ENCODE measurements around the gene SYNM.
"Not testable (repeated sequence)": the region's sequence is repeated elsewhere in the genome, so short reads cannot be mapped to it uniquely, and the experiment has no call there.

DNA sequence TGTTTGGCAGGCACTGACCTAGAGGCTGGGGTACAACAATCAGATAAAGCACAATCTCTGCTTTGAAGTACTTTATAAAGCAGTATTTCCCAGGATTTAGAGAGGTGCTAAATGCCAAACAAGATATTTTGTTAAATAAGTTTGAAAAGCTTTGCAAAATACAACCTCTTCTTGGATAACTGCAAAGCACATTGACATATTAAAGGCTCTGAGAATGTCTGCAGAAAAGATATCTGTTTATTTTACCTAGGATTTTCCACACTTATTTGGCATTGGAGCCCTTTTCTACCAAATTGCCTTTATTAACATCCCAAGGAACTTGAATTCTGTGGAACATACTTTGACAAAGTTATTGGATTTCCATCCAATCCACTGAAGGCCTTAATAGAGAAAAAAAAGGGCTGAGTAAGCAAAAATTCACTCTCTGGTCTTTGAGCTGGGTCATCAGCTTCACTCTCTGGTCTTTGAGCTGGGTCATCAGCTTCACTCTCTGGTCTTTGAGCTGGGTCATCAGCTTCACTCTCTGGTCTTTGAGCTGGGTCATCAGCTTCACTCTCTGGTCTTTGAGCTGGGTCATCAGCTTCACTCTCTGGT, 29.7 kb upstream of the SYNM start:
- not testable (repeated sequence) for TF ChIP-seq EZH2phosphoT487 (IDR thresholded peaks at IDR 0.05; ENCODE audit: unreplicated experiment); POLR2AphosphoS5 (IDR thresholded peaks at IDR 0.05; ENCODE audit: low read depth); EZH2 (IDR thresholded peaks at IDR 0.05; ENCODE audit: low read depth, unreplicated experiment); ZNF331 (CRISPR knock-in tag; IDR thresholded peaks at IDR 0.05; ENCODE audit: low read depth)
- TF ChIP-seq, protein P1, sequence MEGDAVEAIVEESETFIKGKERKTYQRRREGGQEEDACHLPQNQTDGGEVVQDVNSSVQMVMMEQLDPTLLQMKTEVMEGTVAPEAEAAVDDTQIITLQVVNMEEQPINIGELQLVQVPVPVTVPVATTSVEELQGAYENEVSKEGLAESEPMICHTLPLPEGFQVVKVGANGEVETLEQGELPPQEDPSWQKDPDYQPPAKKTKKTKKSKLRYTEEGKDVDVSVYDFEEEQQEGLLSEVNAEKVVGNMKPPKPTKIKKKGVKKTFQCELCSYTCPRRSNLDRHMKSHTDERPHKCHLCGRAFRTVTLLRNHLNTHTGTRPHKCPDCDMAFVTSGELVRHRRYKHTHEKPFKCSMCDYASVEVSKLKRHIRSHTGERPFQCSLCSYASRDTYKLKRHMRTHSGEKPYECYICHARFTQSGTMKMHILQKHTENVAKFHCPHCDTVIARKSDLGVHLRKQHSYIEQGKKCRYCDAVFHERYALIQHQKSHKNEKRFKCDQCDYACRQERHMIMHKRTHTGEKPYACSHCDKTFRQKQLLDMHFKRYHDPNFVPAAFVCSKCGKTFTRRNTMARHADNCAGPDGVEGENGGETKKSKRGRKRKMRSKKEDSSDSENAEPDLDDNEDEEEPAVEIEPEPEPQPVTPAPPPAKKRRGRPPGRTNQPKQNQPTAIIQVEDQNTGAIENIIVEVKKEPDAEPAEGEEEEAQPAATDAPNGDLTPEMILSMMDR (conservative IDR thresholded peaks at IDR 0.05; ENCODE audit: low read depth in 2 of 2), result not testable (repeated sequence)
- TF ChIP-seq, protein P2, sequence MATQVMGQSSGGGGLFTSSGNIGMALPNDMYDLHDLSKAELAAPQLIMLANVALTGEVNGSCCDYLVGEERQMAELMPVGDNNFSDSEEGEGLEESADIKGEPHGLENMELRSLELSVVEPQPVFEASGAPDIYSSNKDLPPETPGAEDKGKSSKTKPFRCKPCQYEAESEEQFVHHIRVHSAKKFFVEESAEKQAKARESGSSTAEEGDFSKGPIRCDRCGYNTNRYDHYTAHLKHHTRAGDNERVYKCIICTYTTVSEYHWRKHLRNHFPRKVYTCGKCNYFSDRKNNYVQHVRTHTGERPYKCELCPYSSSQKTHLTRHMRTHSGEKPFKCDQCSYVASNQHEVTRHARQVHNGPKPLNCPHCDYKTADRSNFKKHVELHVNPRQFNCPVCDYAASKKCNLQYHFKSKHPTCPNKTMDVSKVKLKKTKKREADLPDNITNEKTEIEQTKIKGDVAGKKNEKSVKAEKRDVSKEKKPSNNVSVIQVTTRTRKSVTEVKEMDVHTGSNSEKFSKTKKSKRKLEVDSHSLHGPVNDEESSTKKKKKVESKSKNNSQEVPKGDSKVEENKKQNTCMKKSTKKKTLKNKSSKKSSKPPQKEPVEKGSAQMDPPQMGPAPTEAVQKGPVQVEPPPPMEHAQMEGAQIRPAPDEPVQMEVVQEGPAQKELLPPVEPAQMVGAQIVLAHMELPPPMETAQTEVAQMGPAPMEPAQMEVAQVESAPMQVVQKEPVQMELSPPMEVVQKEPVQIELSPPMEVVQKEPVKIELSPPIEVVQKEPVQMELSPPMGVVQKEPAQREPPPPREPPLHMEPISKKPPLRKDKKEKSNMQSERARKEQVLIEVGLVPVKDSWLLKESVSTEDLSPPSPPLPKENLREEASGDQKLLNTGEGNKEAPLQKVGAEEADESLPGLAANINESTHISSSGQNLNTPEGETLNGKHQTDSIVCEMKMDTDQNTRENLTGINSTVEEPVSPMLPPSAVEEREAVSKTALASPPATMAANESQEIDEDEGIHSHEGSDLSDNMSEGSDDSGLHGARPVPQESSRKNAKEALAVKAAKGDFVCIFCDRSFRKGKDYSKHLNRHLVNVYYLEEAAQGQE (IDR thresholded peaks at IDR 0.05; ENCODE audit: unreplicated experiment), result not testable (repeated sequence)
